Measurements from ENCODE around the gene CRYZ.
A peak's percentile ranks its signal among the peaks of the same experiment; 100 is the strongest.

The CRYZ gene

DNA sequence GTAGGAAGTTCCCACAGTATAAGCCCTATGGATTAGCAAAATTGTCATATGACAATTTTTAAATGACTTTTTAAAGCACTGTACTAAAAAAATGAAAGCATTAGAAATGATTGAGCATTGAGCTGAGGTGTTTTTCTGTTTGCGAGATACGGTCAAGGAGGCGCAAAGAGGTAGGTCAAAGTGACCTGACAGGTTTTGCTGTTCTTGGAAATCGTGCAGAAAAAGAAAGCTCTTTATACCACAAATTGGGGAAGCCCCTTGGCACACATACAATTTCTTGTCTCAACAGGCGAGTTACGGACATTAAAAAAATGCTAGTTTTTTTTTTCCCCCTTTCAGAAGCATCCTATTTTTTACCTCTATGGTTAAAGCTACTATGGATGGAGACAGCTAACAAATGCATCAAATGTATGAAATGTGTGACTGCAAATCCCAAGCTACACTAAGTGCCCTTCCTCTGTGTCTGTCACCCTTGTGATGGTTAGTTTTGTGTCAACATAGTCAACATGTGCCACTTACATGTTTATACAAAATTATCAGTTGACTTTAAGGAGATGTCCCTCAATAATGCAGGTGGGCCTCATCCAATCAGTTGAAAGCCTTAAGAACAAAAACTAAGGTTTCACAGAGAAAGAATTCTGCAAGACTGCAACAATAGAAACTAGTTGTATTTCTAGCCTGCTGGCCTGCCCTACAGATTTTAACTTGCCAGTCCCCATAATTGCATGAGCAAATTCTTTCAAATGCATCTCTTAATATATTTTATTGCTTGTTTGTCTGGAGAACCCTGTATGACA, 29.3 kb downstream of the CRYZ start:
- H3K27ac ChIP-seq, result no peak overlapping the region
- TF ChIP-seq CTCF (conservative IDR thresholded peaks at IDR 0.05), result no peak
- TF ChIP-seq ZFX (IDR thresholded peaks at IDR 0.05), result no peak

DNA sequence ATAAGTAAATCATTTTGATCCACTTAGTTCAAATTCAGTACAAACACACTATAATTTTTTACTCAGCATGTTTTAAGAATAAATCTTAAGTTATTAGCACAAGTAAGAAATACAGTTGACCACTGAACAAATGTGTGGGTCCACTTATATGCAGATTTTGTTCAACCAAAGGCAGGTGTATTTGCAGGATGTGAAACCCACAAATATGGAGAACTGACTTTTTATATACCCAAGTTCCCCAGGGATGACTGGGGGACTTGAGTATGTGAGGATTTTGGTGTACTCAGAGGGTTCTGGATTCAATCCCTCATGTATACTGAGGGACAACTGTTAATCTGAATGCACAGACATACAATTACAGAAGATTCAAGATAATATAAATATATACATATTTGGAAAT, 33.5 kb downstream of the CRYZ start:
- TF ChIP-seq CTCF (conservative IDR thresholded peaks at IDR 0.05) (no peak), ZFX (IDR thresholded peaks at IDR 0.05) (no peak)
- H3K27ac ChIP-seq, result no peak overlapping the region

DNA sequence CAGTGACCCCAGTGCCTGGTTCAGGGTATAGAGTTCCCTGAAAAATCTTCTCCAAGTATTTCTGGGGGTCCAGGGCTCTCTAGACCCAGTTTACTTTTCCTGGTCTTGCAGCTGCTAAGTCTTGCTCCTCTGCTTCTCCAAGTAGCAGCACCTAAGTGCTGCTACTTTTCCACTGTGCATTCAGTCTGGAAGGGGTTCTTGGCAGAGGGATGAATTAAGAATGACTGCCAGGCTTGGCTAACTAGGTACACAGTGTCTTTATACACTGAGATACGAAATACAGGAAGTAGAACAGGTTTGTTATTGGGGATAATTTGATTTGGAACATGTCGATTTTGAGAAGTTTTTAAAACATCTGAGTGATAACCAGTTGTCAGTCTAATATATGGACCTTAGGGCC, 35.0 kb downstream of the CRYZ start:
- TF ChIP-seq ZFX (IDR thresholded peaks at IDR 0.05), result no peak
- no peak for TF ChIP-seq CTCF (conservative IDR thresholded peaks at IDR 0.05)

GRCh38 chr1:74693473-74693872, 39.4 kb downstream of the CRYZ start:
- TF ChIP-seq CTCF (conservative IDR thresholded peaks at IDR 0.05), result no peak
- no peak for TF ChIP-seq ZFX (IDR thresholded peaks at IDR 0.05)
- H3K27ac ChIP-seq, result no peak overlapping the region

More for the DNA sequence above, 35.0 kb downstream of the CRYZ start:
- no peak overlapping the region for H3K27ac ChIP-seq

GRCh38 chr1:74690909-74691308, 41.9 kb downstream of the CRYZ start:
- no peak overlapping the region for H3K27ac ChIP-seq
- no peak for TF ChIP-seq CTCF (conservative IDR thresholded peaks at IDR 0.05)

- TF ChIP-seq ZFX (IDR thresholded peaks at IDR 0.05), result no peak
- no peak for TF ChIP-seq CTCF (conservative IDR thresholded peaks at IDR 0.05)
- no peak overlapping the region for H3K27ac ChIP-seq
Observed at GRCh38 chr1:74690364-74690696, 42.5 kb downstream of the CRYZ start.

- no peak overlapping the region for H3K27ac ChIP-seq
- peak; percentile 90 for TF ChIP-seq CTCF (conservative IDR thresholded peaks at IDR 0.05)
- no peak for TF ChIP-seq ZFX (IDR thresholded peaks at IDR 0.05)
Observed at GRCh38 chr1:74689621-74690363, 43.1 kb downstream of the CRYZ start.

All from C4-2B (cell line).